HK-2 (cell line): ENCODE measurements around the gene CHMP6.

ENCODE experiments used
- DNase-seq: peaks from one replicate; pipeline ENCODE4 v3.0.0-alpha.2; 2018; ENCODE audit not compliant: unreplicated experiment

Gene CHMP6

DNA sequence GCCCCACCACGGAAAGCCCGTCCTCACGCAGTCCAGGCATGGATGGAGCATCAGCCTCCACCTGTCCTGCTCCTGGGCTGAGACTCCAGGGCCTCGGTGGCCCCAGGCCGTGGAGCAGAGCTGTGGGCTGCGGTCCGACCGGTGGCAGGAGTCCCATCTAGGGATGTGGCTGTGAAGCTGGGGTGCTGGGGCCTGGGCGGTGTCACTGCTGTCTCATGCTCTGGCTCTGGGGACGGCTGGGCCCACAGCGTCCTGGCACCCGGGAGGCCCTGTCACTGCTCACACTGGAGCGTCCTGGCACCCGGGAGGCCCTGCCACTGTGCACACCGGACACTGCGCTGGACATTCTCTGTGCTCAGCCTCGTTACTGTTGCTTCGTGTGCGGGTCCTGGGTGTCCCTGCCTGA is 51.7 kb downstream of the CHMP6 start:
- DNase-seq, result no peak

DNA sequence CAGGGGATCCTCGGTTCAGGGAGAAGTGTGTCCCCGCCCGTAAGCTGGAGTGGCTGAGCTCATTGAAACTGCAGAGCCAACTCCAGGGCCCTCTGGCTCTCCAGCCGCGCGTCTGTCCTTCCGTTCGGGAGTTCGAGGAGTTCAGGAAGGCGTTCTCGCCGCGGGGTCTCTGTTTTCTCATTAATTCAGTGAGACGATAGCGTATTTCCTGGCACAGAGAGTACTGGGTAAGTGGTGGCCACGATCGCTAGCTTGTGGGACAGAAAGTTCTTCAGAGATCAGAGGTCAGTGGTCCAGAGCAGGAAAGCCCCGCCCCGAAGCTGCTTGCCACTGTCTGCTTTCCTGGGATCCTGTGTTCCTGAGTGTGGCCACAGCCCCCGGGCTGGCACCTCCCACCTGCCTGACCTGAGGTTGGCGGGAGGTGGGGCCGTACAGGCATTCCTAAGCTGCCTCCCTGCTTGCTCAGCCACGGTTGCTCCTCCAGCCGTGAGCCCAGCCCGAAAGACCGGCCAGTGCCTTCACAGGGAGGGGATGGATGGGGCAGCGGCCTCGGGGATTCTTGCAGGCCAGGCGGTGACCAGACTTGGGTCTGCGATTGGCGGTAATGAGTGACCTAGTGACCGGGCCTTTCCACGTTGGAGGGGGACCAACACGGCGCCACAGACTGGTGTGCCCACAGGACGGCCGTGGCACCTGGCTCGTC is 52.2 kb downstream of the CHMP6 start:
- peak; percentile 95 for DNase-seq

DNA sequence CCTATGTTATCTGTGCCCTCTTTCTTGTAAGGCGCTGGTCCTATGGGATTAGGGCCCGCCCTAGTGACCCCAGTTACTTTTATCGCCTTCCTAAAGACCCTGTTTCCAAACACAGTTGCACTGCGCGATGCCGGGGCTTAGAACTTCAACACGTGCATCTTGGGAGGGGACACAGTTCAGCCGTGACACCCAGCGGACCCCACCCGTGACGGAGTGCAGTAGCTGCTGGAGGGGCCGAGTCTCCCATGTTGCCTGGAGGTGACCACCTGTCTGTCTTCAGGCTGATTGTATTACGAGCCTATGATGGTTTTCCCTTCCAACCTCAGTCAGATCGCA is 52.8 kb downstream of the CHMP6 start:
- no peak for DNase-seq

DNA sequence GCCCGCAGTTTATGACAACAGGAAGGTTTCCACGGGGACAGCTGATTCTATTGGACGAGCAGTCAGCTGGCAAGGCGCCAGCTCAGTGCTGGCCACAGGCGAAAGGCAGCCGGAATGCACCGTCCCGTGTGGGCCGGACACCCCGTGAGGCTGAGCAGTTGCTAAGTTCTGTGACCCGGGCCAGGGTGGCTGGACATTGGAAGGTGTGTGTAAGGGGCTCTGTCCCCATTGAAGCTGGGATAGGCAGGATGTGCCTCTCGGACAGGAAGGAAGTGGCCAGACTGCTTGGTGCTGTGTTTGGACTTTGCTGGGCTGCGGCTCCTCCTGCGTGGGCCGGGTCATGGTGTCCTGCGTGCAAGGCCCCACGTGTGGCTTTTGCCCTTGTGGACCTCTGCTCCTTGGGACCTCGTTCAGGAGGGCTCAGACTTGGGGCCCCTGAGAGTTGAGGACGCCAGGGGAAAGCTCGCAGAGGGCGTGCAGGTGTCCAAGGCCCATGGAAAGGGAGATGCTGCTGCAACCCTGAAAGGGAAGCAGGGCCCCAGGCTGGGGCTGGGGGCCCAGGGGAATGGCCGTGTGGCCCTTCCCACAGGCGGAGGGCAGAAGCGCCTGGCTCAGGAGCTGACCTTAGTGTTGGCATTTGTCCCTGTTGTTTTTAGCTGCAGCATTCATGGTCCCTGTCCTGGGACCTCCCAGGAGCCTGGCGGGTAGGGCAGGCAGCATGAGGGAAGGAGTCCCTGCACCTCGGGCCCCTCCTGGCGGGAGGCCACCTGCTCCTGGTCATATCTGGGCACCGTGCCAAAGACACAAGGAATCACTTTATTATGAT is 53.3 kb downstream of the CHMP6 start:
- peak; percentile 88 for DNase-seq

DNA sequence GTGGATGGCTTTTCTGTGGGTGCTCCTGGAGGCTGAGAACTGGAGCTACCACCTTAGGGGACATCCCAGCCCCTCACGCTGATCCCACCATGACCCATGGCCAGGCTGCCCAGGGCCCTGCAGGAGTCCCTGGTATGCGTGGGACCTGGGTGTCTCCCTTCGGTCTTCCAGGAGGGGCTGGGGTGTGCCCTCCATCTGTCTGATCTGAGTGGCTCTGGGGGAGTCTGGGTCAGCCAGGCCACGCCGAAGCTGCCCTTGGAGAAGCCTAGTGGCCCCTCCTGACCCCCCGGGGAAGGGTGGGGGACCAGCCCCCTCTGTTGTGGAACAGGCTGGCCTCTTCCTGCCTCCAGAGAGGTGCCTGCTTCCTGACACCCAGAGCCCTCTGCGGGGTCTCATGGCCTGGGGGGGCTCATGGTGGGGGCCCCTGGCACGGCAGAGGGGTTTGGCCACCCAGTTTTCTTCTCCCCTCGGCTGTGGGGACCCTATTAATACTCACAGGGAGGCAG is 54.0 kb downstream of the CHMP6 start:
- DNase-seq, result no peak

DNA sequence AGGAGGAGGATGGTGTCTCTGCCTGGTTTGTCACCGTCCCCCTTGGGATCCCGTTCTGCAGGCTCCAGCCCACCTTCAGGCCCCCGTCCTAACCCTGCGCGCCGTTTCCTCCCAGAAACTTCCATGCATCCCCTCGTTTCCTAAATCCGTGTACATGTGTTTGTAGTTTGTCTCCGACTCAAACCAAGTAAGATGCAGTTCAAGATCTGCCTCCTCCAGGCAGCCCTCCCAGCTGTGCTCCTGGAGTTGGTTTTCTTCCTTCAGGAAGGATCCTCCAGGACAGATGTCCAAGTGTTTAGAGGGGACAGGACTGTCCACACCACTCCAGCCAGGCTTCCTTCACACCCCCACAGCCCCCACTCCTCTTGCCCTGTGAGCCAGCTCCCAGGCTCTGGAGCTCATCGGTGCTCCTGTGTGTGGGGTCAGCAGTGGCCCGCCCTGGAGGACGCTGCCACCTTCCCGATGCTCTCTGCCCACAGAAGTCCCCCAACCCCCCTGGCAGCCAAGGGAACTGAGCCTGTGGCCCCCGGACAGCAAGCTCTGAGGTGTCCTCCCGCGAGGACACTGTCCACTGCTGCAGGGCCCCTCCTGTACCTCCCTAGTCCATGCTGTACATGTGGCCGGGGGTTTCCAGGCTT is 54.6 kb downstream of the CHMP6 start:
- no peak for DNase-seq

DNA sequence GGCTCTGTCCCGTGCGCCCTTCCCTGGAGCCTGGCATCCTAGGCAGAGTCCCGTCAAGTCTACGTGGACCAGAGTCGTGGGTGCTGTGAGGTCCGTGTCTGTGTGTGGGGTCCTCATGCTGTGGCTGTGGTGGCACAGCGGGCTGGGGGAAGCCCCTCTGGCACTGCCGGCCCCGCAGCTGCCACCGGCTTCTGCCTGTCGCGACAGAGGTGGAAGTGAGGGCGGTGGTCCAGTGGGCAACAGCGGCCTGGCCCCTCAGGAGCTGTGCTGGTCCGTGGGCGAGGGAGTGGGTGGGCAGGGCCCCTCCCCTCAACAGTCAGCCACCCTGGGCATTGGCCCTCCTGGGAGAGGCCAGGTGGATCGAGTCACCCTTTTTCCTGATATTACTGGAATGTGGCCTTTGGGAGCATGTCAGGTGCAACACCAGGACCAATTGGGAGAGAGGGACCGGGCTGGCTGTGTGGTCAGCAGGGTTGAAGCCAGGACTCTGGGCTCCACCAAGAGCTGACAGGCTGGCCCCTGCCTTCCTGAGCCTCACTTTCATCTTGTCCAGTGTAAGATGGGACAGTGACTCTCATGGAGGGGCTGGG is 55.2 kb downstream of the CHMP6 start:
- no peak for DNase-seq

DNA sequence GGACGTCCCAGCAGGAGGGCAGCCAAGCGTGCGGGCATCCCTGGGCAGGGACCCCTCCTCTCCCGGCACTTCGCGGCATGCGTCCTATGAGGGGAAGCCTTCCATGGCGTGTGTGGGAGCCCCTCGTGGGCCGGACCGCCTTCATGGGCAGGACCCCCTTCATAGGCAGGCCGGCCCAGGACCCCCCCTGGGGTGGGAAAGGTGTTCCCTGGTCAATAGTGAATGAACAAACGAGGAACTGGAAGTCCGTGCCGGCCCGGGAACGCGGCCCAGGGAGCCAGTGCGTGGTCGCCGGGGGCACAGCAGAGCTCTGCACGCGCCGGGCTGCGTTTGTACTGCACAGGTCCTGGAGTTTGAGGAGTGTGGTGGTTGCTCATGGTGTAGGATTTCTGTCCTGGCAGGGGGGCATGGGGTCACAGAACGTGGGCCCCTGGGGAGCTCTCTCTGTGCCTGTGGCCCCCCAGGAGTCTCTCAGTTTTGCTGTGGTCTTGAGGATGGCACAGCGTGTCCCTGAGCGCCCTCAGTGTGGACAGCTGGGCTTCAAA is 57.3 kb downstream of the CHMP6 start:
- no peak for DNase-seq

DNA sequence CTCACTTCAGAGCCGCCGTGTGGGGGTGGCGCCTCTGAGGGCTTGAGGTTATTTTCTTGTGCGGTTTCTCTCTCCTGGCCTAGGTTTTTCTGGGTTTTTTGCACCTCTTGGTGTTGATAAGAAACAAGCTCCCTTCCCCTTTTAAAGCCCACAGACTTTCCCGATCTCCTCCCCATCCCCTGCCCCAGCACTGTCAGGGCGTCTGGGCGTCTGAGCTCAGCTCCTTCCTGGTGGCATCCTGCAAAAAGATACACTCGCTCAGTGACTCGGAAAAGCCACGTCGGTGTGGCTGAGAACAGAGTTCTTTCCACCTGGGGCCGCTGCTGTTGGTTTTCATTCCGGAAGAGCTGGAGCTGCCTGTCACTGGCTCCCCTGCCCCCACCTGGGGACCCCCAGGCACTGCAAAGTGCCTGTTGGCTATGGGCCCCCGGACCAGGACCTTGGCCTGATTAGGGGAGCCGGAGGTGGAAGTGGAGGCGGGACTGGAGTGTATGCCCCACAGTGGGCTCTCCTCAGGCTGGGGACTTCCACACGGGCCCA is 57.8 kb downstream of the CHMP6 start:
- peak; percentile 62 for DNase-seq
